H1 (cell line): ENCODE measurements around the gene PYGB. TPM values are rescaled to one million over a fixed set of nuclear protein-coding genes. Genes with fewer than 3 reads are reported as not detected.

Source experiments
- CTCF ChIA-PET: fragments of 300-600 bp; sonication (Branson Sonifier 250); formaldehyde crosslinking; loops from one replicate; lab custom pipeline; 2021; ENCODE audit not compliant: partially characterized antibody; lab: Charles Lee
- POLR2A ChIA-PET: fragments of 300-600 bp; sonication (Branson Sonifier 250); formaldehyde crosslinking; loops from one replicate; lab custom pipeline; 2021; ENCODE audit warnings: inconsistent platforms; ENCODE audit not compliant: partially characterized antibody; lab: Charles Lee
- DNase-seq, 2 experiments: peaks; one replicate each; pipeline versions ENCODE4 v3.0.0 to v3.0.0-alpha.2; 2010 to 2022; ENCODE audit warnings: low spot score in 2 of 2, low read depth in 1 of 2, mixed read lengths in 1 of 2
- FAIRE-seq: peaks from 2 replicates; lab custom pipeline; 2011; peaks lifted over from hg19 to GRCh38; lab: Jason Lieb, UNC
- H2AFZ ChIP-seq: 2 replicates; pipeline ENCODE4 v1.8.1; 2012; ENCODE audit warnings: low read length, inconsistent platforms
- H2AK5ac ChIP-seq: 2 replicates; pipeline ENCODE4 v1.6.1; 2013; ENCODE audit warnings: low read depth, low read length
- H2BK120ac ChIP-seq: replicated peaks from 2 replicates; pipeline ENCODE3; 2013; ENCODE audit warnings: low read depth, low read length, inconsistent platforms
- H2BK12ac ChIP-seq: 2 replicates; pipeline ENCODE4 v1.6.1; 2013; ENCODE audit warnings: low read depth, low read length
- H2BK15ac ChIP-seq: 2 replicates; pipeline ENCODE4 v1.6.1; 2013; ENCODE audit warnings: low read length
- H2BK20ac ChIP-seq: 2 replicates; pipeline ENCODE4 v1.6.1; 2013; ENCODE audit warnings: low read length
- H2BK5ac ChIP-seq: 2 replicates; pipeline ENCODE4 v1.6.1; 2013; ENCODE audit warnings: low read depth, low read length
- H3K14ac ChIP-seq: 2 replicates; pipeline ENCODE4 v1.6.1; 2013; ENCODE audit warnings: inconsistent platforms; ENCODE audit not compliant: insufficient read length
- H3K18ac ChIP-seq: 2 replicates; pipeline ENCODE4 v1.6.1; 2013; ENCODE audit warnings: low read length; ENCODE audit errors: extremely low read depth
- H3K23ac ChIP-seq: 2 replicates; pipeline ENCODE4 v1.6.1; 2013; ENCODE audit warnings: inconsistent platforms; ENCODE audit not compliant: insufficient read length
- H3K23me2 ChIP-seq: 2 replicates; pipeline ENCODE4 v1.6.1; 2013; ENCODE audit warnings: low read depth, low read length
- H3K27ac ChIP-seq: 2 replicates; pipeline ENCODE4 v1.6.1; 2011; ENCODE audit warnings: low read depth, low read length, inconsistent platforms
- H3K27me3 ChIP-seq, 4 experiments: replicated peaks in 1 of 4; 1 replicate in 1 of 4; 2 replicates in 3 of 4; pipeline versions ENCODE4 v1.6.1 to v1.8.1; 2011 to 2013; ENCODE audit warnings: low read length in 3 of 4, mild to moderate bottlenecking in 3 of 4, inconsistent platforms in 2 of 4, mixed read lengths in 2 of 4, moderate library complexity in 1 of 4; ENCODE audit not compliant: control insufficient read depth in 3 of 4, insufficient read depth in 3 of 4; ENCODE audit errors: extremely low read depth in 1 of 4
- H3K36me3 ChIP-seq, 4 experiments: 2 replicates each; pipeline versions ENCODE4 v1.6.1 to v1.8.1; 2011 to 2013; ENCODE audit warnings: mild to moderate bottlenecking in 4 of 4, low read length in 3 of 4, moderate library complexity in 2 of 4, control low read depth in 1 of 4, inconsistent platforms in 1 of 4; ENCODE audit not compliant: insufficient read depth in 4 of 4, control insufficient read depth in 2 of 4
- H3K4ac ChIP-seq: replicated peaks from 2 replicates; pipeline ENCODE3; 2013; ENCODE audit warnings: low read length, low read depth, mixed read lengths, inconsistent platforms; ENCODE audit not compliant: insufficient read length
- H3K4me1 ChIP-seq, 4 experiments: replicated peaks in 1 of 4; 1 replicate in 1 of 4; 2 replicates in 3 of 4; pipeline versions ENCODE4 v1.6.1 to v1.8.1; 2011 to 2013; ENCODE audit warnings: low read length in 3 of 4, inconsistent platforms in 2 of 4, mixed read lengths in 1 of 4; ENCODE audit not compliant: insufficient read depth in 4 of 4, control insufficient read depth in 3 of 4
- H3K4me2 ChIP-seq, 2 experiments: 2 replicates each; pipeline versions ENCODE4 v1.6.1 to v1.8.1; 2011 to 2013; ENCODE audit warnings: low read depth in 2 of 2, low read length in 2 of 2, control low read depth in 1 of 2, inconsistent platforms in 1 of 2, mild to moderate bottlenecking in 1 of 2; ENCODE audit not compliant: insufficient read depth in 1 of 2
- H3K4me3 ChIP-seq, 4 experiments: fragments of 200-600, 300-600 bp in 1 of 4; sonication (generic), shearing (Covaris generic), sonication (Bioruptor Twin) in 1 of 4; 2 replicates each; pipeline versions ENCODE4 v1.5.1 to v1.8.1; 2011 to 2016; ENCODE audit warnings: low read length in 4 of 4, low read depth in 3 of 4, control low read depth in 2 of 4, inconsistent platforms in 2 of 4, mild to moderate bottlenecking in 2 of 4, mixed read lengths in 1 of 4, moderate library complexity in 1 of 4; ENCODE audit not compliant: insufficient read depth in 2 of 4; ENCODE audit errors: extremely low read depth in 1 of 4
- H3K56ac ChIP-seq: replicated peaks from 2 replicates; pipeline ENCODE3; 2013; ENCODE audit warnings: low read depth, mild to moderate bottlenecking, mixed read lengths, low read length, inconsistent platforms; ENCODE audit not compliant: insufficient read length
- H3K79me1 ChIP-seq: 2 replicates; pipeline ENCODE4 v1.6.1; 2013; ENCODE audit warnings: low read depth, low read length, control low read depth
- H3K79me2 ChIP-seq, 2 experiments: 2 replicates each; pipeline versions ENCODE4 v1.6.1 to v1.8.1; 2012 to 2013; ENCODE audit warnings: low read length in 2 of 2, mild to moderate bottlenecking in 2 of 2, inconsistent platforms in 1 of 2; ENCODE audit not compliant: insufficient read depth in 2 of 2, control insufficient read depth in 1 of 2
- H3K9ac ChIP-seq, 4 experiments: replicated peaks in 1 of 4; 1 replicate in 1 of 4; 2 replicates in 3 of 4; pipeline versions ENCODE4 v1.6.1 to v1.8.1; 2011 to 2013; ENCODE audit warnings: low read depth in 3 of 4, low read length in 3 of 4, control low read depth in 2 of 4, mild to moderate bottlenecking in 2 of 4, moderate library complexity in 2 of 4, inconsistent platforms in 1 of 4; ENCODE audit errors: extremely low read depth in 1 of 4
- H3K9me3 ChIP-seq, 2 experiments: 2 replicates each; pipeline versions ENCODE4 v1.6.1 to v1.8.1; 2012 to 2013; ENCODE audit warnings: mild to moderate bottlenecking in 2 of 2, moderate library complexity in 2 of 2, control low read depth in 1 of 2, inconsistent platforms in 1 of 2, low read depth in 1 of 2, low read length in 1 of 2, mixed read lengths in 1 of 2; ENCODE audit not compliant: insufficient read depth in 2 of 2
- H4K20me1 ChIP-seq, 2 experiments: replicated peaks in 1 of 2; 2 replicates each; pipeline versions ENCODE3 to v1.8.1; 2011 to 2013; ENCODE audit warnings: inconsistent platforms in 2 of 2, low read length in 2 of 2, mild to moderate bottlenecking in 1 of 2; ENCODE audit not compliant: insufficient read depth in 2 of 2, control insufficient read depth in 1 of 2
- H4K5ac ChIP-seq: 2 replicates; pipeline ENCODE4 v1.6.1; 2013; ENCODE audit warnings: low read length, low read depth, mixed read lengths, inconsistent platforms; ENCODE audit not compliant: insufficient read length
- H4K8ac ChIP-seq: 2 replicates; pipeline ENCODE4 v1.8.0; 2013; ENCODE audit warnings: mild to moderate bottlenecking, moderate library complexity, low read length, inconsistent platforms; ENCODE audit not compliant: insufficient read depth; ENCODE audit errors: extremely low read depth
- H4K91ac ChIP-seq: replicated peaks from 2 replicates; pipeline ENCODE3; 2013; ENCODE audit warnings: low read length, mixed read lengths, inconsistent platforms; ENCODE audit not compliant: insufficient read length
- ASH2L ChIP-seq: fragments of 200-600, 300-600 bp; sonication (generic); IDR thresholded peaks from one replicate; pipeline ENCODE4 v1.7.1; 2017; ENCODE audit warnings: low read length
- CTBP2 ChIP-seq: IDR thresholded peaks from 2 replicates; pipeline ENCODE4 v1.7.0; 2011; ENCODE audit warnings: borderline replicate concordance, mild to moderate bottlenecking, moderate library complexity, mixed read lengths, low read length; ENCODE audit not compliant: insufficient read depth, insufficient read length
- CTCF ChIP-seq, 3 experiments: IDR thresholded peaks; 1 replicate in 2 of 3; 2 replicates in 1 of 3; pipeline versions ENCODE4 v1.5.1 to v1.6.1; 2011; ENCODE audit warnings: low read length in 3 of 3, mild to moderate bottlenecking in 3 of 3, inconsistent platforms in 2 of 3, low read depth in 1 of 3, moderate library complexity in 1 of 3; ENCODE audit not compliant: insufficient read depth in 1 of 3; ENCODE audit errors: control extremely low read depth in 1 of 3
- RNF2 ChIP-seq: fragments of 200-900, 300-1000 bp; sonication (generic); IDR thresholded peaks from 2 replicates; pipeline ENCODE4 v1.7.1; 2016; ENCODE audit warnings: borderline replicate concordance, low read depth, mild to moderate bottlenecking, antibody characterized with exemption, low read length; ENCODE audit not compliant: poor library complexity, severe bottlenecking; ENCODE audit errors: missing control alignments
- SP2 ChIP-seq: IDR thresholded peaks from 2 replicates; pipeline ENCODE4 v1.6.1; 2012; ENCODE audit warnings: mild to moderate bottlenecking, low read length, inconsistent platforms
- WGBS, 2 experiments: shearing (Covaris generic) in 1 of 2; methylation state at CpG; one replicate each; pipeline versions ENCODE4 v1.1.6 to v1.1.7; 2013 to 2015; ENCODE audit warnings: low lambda C conversion rate in 2 of 2, mixed read lengths in 2 of 2, inconsistent platforms in 1 of 2, low coverage in 1 of 2, missing lambda C conversion rate in 1 of 2; ENCODE audit not compliant: insufficient replicate concordance in 2 of 2, insufficient coverage in 1 of 2, insufficient read length in 1 of 2; ENCODE audit errors: extremely low coverage in 1 of 2, missing lambda C conversion rate in 1 of 2; 5-methylcytosine and 5-hydroxymethylcytosine counted together
- polyA plus RNA-seq, 7 experiments: library from polyadenylated mRNA; depleted of rRNA in 3 of 7; stranded (reverse) in 5 of 7; unstranded in 2 of 7; fragments of >200 nt in 5 of 7; fragments of 200-250 nt in 2 of 7; gene quantifications; 1 replicate in 5 of 7; 2 replicates in 1 of 7; 4 replicates in 1 of 7; pipeline versions ENCODE4 v1.2.1 to v1.2.3, GENCODE V29; 2011 to 2013; ENCODE audit warnings: missing spikeins in 2 of 7, mixed read lengths in 2 of 7
- total RNA-seq: library from RNA; stranded (reverse); fragmentation: NEBNext Ultra II Directional; extraction: Animal tissue kit (Norgen Biotek cat#: 25700); gene quantifications from 2 replicates; pipeline ENCODE4 v1.2.1, GENCODE V29; 2021

The PYGB gene
- total and polyA plus RNA-seq, 2 of the 8 experiments (the other 6 are each of a cell fraction or from before 2014, with no cell fraction given) = 26.6 to 56.0 TPM

GRCh38 chr20:25230166-25230831 lies 17.6 kb upstream of the PYGB start:
- Histone ChIP-seq H4K8ac (no peak overlapping the region), H3K9ac (no peak overlapping the region), H3K4me3 (no peak overlapping the region), H3K36me3 (no peaks in the 10 kb centered on the region), H3K79me1 (no peaks in the 10 kb centered on the region), H4K20me1 (no peaks in the 10 kb centered on the region), H2BK20ac (no peak overlapping the region), H3K9me3 (no peaks in the 10 kb centered on the region), H3K4ac (no peak overlapping the region), H3K18ac (no peak overlapping the region), H3K14ac (no peak overlapping the region), H2AK5ac (no peak overlapping the region), H2BK15ac (no peak overlapping the region), H2BK12ac (no peak overlapping the region), H3K4me1 (no peaks in the 10 kb centered on the region), H4K91ac (no peak overlapping the region), H2AFZ (no peak overlapping the region), H3K23ac (no peak overlapping the region), H3K4me2 (no peak overlapping the region), H4K5ac (no peak overlapping the region), H3K23me2 (no peaks in the 10 kb centered on the region), H2BK120ac (no peak overlapping the region), H3K27me3 (no peaks in the 10 kb centered on the region), H3K27ac (no peak overlapping the region), H2BK5ac (no peak overlapping the region), H3K79me2 (no peaks in the 10 kb centered on the region), H3K56ac (no peak overlapping the region)
- WGBS, 2 experiments = 91% methylated on average over 8 of the region's 8 CpGs; no CpG with 5 or more reads in 1 of the 2 experiments
- DNase-seq = no peak
- ChIA-PET CTCF (interaction anchor here (0.6 to 2.3 kb wide), 3 partner anchors 12 to 78 kb away, joined by 3 to 11 read pairs (median 3); no protein-coding TSS in a partner anchor), POLR2A (no interaction called here)
- FAIRE-seq = no peak
- no peak for TF ChIP-seq SP2
- TF ChIP-seq RNF2 = no peak
- TF ChIP-seq CTBP2 = no peak
- TF ChIP-seq ASH2L = no peak
- no peak for TF ChIP-seq CTCF (IDR thresholded peaks at IDR 0.05; ENCODE audit: control extremely low read depth in 1 of 3, insufficient read depth in 1 of 3, low read depth in 1 of 3, low read length in 3 of 3)
